Measurements from ENCODE around the gene ZBTB49. TPM values are rescaled to one million over a fixed set of nuclear protein-coding genes. Genes with fewer than 3 reads are reported as not detected.

ZBTB49 gene
- total and polyA plus RNA-seq, 2 of the 13 experiments (the other 11 are each of a cell fraction or from before 2014, with no cell fraction given) = 3.3 to 4.3 TPM

DNA sequence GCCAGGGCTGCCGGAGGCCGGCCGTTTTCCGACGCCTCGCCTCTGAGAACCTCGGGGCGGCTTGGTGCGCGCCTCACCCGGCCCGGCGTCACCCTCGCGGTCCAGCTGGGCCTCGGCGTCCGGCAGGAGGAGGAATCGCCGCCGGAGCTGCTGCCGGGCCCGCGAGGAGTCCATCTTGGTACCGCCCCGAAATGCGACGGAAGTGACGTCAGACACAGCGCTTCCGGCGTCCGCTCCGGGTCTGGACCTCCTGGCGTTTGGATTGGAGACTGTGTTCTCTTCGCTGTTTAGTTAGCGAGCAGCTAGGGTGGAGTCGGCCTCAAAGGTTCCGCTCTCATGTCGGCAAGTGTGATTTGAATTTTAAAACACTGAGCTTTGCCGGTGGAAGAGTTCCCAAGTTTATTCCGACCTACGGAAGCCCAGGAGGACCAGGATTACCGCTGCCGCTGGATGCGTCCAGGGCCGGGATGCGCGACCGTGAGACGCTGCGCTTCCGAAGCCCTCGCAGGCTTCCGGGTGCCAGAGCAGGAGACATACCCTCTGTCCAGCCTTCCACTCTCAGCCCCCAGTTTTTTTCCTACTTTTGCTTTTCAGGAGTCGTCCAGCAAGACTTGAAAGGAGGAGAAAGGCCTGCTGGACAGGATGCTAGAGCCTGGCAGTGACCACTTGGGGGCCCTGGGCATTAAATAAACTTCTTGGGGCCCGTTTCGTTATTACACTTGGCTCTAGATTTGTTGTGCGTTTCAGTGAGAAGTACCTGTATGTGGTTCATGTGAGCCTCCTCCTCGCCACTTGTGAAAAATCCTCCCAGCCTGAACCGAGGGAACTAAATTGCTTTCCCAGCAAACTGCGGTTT lies 41.8 kb upstream of the ZBTB49 start, which contains the start of gene TMEM128 (continued):
- peak; percentile 42 for TF ChIP-seq ZNF883 (CRISPR knock-in tag; IDR thresholded peaks at IDR 0.05; ENCODE audit: not compliant biosample characterization)
- TF ChIP-seq, protein P1, sequence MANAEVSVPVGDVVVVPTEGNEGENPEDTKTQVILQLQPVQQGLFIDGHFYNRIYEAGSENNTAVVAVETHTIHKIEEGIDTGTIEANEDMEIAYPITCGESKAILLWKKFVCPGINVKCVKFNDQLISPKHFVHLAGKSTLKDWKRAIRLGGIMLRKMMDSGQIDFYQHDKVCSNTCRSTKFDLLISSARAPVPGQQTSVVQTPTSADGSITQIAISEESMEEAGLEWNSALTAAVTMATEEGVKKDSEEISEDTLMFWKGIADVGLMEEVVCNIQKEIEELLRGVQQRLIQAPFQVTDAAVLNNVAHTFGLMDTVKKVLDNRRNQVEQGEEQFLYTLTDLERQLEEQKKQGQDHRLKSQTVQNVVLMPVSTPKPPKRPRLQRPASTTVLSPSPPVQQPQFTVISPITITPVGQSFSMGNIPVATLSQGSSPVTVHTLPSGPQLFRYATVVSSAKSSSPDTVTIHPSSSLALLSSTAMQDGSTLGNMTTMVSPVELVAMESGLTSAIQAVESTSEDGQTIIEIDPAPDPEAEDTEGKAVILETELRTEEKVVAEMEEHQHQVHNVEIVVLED (CRISPR knock-in tag; IDR thresholded peaks at IDR 0.05; ENCODE audit: borderline replicate concordance) = peak; percentile 83; the same call in 1 of the 2 replicates
- no peak for TF ChIP-seq NCOA5 (CRISPR knock-in tag; IDR thresholded peaks at IDR 0.05)
- TF ChIP-seq SATB2 (CRISPR knock-in tag; IDR thresholded peaks at IDR 0.05) = no peak
- no peak for TF ChIP-seq LCORL (IDR thresholded peaks at IDR 0.05)
- TF ChIP-seq LCORL (CRISPR knock-in tag; IDR thresholded peaks at IDR 0.05) = peak; percentile 18; the same call in 1 of the 2 replicates
- TF ChIP-seq RCOR2 (CRISPR knock-in tag; IDR thresholded peaks at IDR 0.05) = no peak
- no peak for TF ChIP-seq ZNF17 (CRISPR knock-in tag; IDR thresholded peaks at IDR 0.05)
- no peak; the same call in 1 of the 2 replicates for TF ChIP-seq GATAD2A (CRISPR knock-in tag; IDR thresholded peaks at IDR 0.05)
- peak; percentile 65; the same call in 1 of the 2 replicates for TF ChIP-seq SRY (CRISPR knock-in tag; IDR thresholded peaks at IDR 0.05)
- TF ChIP-seq MED1 (CRISPR knock-in tag; IDR thresholded peaks at IDR 0.05) = peak; percentile 81
- TF ChIP-seq EP300 (IDR thresholded peaks at IDR 0.05; ENCODE audit: low read depth in 2 of 2, low read length in 2 of 2) = no peak
- TF ChIP-seq EP300 (CRISPR knock-in tag; IDR thresholded peaks at IDR 0.05; ENCODE audit: borderline replicate concordance) = 0 out of 2 replicates have a peak, but pooled peaks have one; percentile 40
- TF ChIP-seq ZBTB3 (CRISPR knock-in tag; IDR thresholded peaks at IDR 0.05; ENCODE audit: borderline replicate concordance, low read depth) = no peak
- TF ChIP-seq, protein P2, sequence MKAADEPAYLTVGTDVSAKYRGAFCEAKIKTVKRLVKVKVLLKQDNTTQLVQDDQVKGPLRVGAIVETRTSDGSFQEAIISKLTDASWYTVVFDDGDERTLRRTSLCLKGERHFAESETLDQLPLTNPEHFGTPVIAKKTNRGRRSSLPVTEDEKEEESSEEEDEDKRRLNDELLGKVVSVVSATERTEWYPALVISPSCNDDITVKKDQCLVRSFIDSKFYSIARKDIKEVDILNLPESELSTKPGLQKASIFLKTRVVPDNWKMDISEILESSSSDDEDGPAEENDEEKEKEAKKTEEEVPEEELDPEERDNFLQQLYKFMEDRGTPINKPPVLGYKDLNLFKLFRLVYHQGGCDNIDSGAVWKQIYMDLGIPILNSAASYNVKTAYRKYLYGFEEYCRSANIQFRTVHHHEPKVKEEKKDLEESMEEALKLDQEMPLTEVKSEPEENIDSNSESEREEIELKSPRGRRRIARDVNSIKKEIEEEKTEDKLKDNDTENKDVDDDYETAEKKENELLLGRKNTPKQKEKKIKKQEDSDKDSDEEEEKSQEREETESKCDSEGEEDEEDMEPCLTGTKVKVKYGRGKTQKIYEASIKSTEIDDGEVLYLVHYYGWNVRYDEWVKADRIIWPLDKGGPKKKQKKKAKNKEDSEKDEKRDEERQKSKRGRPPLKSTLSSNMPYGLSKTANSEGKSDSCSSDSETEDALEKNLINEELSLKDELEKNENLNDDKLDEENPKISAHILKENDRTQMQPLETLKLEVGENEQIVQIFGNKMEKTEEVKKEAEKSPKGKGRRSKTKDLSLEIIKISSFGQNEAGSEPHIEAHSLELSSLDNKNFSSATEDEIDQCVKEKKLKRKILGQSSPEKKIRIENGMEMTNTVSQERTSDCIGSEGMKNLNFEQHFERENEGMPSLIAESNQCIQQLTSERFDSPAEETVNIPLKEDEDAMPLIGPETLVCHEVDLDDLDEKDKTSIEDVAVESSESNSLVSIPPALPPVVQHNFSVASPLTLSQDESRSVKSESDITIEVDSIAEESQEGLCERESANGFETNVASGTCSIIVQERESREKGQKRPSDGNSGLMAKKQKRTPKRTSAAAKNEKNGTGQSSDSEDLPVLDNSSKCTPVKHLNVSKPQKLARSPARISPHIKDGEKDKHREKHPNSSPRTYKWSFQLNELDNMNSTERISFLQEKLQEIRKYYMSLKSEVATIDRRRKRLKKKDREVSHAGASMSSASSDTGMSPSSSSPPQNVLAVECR (CRISPR knock-in tag; IDR thresholded peaks at IDR 0.05; ENCODE audit: borderline replicate concordance) = peak; percentile 87
- no peak for TF ChIP-seq GTF3A (CRISPR knock-in tag; conservative IDR thresholded peaks at IDR 0.05)
- TF ChIP-seq HHEX (CRISPR knock-in tag; IDR thresholded peaks at IDR 0.05) = 0 out of 2 replicates have a peak, but pooled peaks have one; percentile 20
- TF ChIP-seq ZC3H13 (CRISPR knock-in tag; IDR thresholded peaks at IDR 0.05) = peak; percentile 46; the same call in 1 of the 2 replicates
- TF ChIP-seq KLF11 (CRISPR knock-in tag; IDR thresholded peaks at IDR 0.05) = no peak
- no peak; the same call in 1 of the 2 replicates for TF ChIP-seq ZSCAN21 (CRISPR knock-in tag; IDR thresholded peaks at IDR 0.05; ENCODE audit: borderline replicate concordance)
- TF ChIP-seq ZNF605 (CRISPR knock-in tag; IDR thresholded peaks at IDR 0.05) = peak; percentile 86
- TF ChIP-seq SIN3A (IDR thresholded peaks at IDR 0.05; ENCODE audit: borderline replicate concordance, low read depth, low read length) = peak; percentile 39; the same call in 1 of the 2 replicates
- TF ChIP-seq ISL2 (CRISPR knock-in tag; IDR thresholded peaks at IDR 0.05) = 0 out of 2 replicates have a peak, but pooled peaks have one; percentile 24
- no peak; the same call in none of the 2 replicates for TF ChIP-seq ELF4 (CRISPR knock-in tag; IDR thresholded peaks at IDR 0.05; ENCODE audit: borderline replicate concordance)
- TF ChIP-seq ZFAT (CRISPR knock-in tag; conservative IDR thresholded peaks at IDR 0.05) = no peak
- TF ChIP-seq ESRRA (CRISPR knock-in tag; IDR thresholded peaks at IDR 0.05; ENCODE audit: low read depth) = no peak
- no peak for TF ChIP-seq ARNT (IDR thresholded peaks at IDR 0.05)
